ENCODE data around the gene NTPCR. TPM values are rescaled to one million over a fixed set of nuclear protein-coding genes. Genes with fewer than 3 reads are reported as not detected.
"Not testable (repeated sequence)": the region's sequence is repeated elsewhere in the genome, so short reads cannot be mapped to it uniquely, and the experiment has no call there.

NTPCR gene
- total RNA-seq, 6 experiments from 2014 or later, result 15.9 to 28.2 (median 19.7) TPM

GRCh38 chr1:232908831-232909230 lies 41.6 kb upstream of the NTPCR start:
- Histone ChIP-seq H3K36me3 (no peaks in the 10 kb centered on the region), H3K4me3 (no peak overlapping the region), H3K27ac (no peak overlapping the region), H3K4me1 (no peaks in the 10 kb centered on the region), H3K9me3 (no peaks in the 10 kb centered on the region), H3K27me3 (no peaks in the 10 kb centered on the region)
- no peak for DNase-seq
- 75% methylated on average over 4 of the region's 7 CpGs for WGBS (ENCODE audit: insufficient coverage, low coverage, low lambda C conversion rate, missing lambda C conversion rate)
- intact Hi-C loops (cut with DNase I), result no loop called here
- TF ChIP-seq POLR2A (IDR thresholded peaks at IDR 0.05), result no peak
- no peak for TF ChIP-seq CTCF (IDR thresholded peaks at IDR 0.05)
- no peak for ATAC-seq

- H3K9me3 ChIP-seq, result no peaks in the 10 kb centered on the region
- TF ChIP-seq CTCF (IDR thresholded peaks at IDR 0.05), result no peak
- no peak for TF ChIP-seq POLR2A (IDR thresholded peaks at IDR 0.05)
- no peaks in the 10 kb centered on the region for H3K4me1 ChIP-seq
- no peak for ATAC-seq
- no peak overlapping the region for H3K4me3 ChIP-seq
- DNase-seq, result no peak
- H3K27ac ChIP-seq, result no peak overlapping the region
- intact Hi-C loops (cut with DNase I), result no loop called here
- H3K27me3 ChIP-seq, result no peaks in the 10 kb centered on the region
- no peaks in the 10 kb centered on the region for H3K36me3 ChIP-seq
- 61% methylated on average over 4 of the region's 4 CpGs for WGBS (ENCODE audit: insufficient coverage, low coverage, low lambda C conversion rate, missing lambda C conversion rate)
Measured at GRCh38 chr1:232909752-232910151, 40.7 kb upstream of the NTPCR start.

GRCh38 chr1:232911027-232911599 lies 39.3 kb upstream of the NTPCR start:
- intact Hi-C loops (cut with DNase I), result no loop called here
- no peaks in the 10 kb centered on the region for H3K4me1 ChIP-seq
- no peak for TF ChIP-seq CTCF (IDR thresholded peaks at IDR 0.05)
- no peaks in the 10 kb centered on the region for H3K9me3 ChIP-seq
- DNase-seq (no peak), ATAC-seq (no peak)
- no peak overlapping the region for H3K4me3 ChIP-seq
- 61% methylated on average over 4 of the region's 5 CpGs for WGBS (ENCODE audit: insufficient coverage, low coverage, low lambda C conversion rate, missing lambda C conversion rate)
- H3K27ac ChIP-seq, result no peak overlapping the region
- H3K36me3 ChIP-seq, result no peaks in the 10 kb centered on the region
- H3K27me3 ChIP-seq, result no peaks in the 10 kb centered on the region

- H3K27ac ChIP-seq, result no peak overlapping the region
- TF ChIP-seq POLR2A (IDR thresholded peaks at IDR 0.05) (no peak), CTCF (IDR thresholded peaks at IDR 0.05) (no peak)
- ATAC-seq (no peak), DNase-seq (no peak)
- no peaks in the 10 kb centered on the region for H3K27me3 ChIP-seq
- WGBS (ENCODE audit: insufficient coverage, low coverage, low lambda C conversion rate, missing lambda C conversion rate), result 67% methylated on average over 3 of the region's 3 CpGs
- no peaks in the 10 kb centered on the region for H3K36me3 ChIP-seq
- H3K4me3 ChIP-seq, result no peak overlapping the region
- H3K9me3 ChIP-seq, result no peaks in the 10 kb centered on the region
- intact Hi-C loops (cut with DNase I), result no loop called here
- H3K4me1 ChIP-seq, result no peaks in the 10 kb centered on the region
Measured at GRCh38 chr1:232912845-232913580, 37.4 kb upstream of the NTPCR start.

GRCh38 chr1:232914271-232914670 lies 36.1 kb upstream of the NTPCR start:
- DNase-seq; H3K4me3 ChIP-seq; H3K27me3 ChIP-seq; H3K36me3 ChIP-seq; H3K27ac ChIP-seq; H3K9me3 ChIP-seq; intact Hi-C loops (cut with DNase I); ATAC-seq; H3K4me1 ChIP-seq: not testable (repeated sequence)
- 78% methylated on average over 2 of the region's 2 CpGs for WGBS (ENCODE audit: insufficient coverage, low coverage, low lambda C conversion rate, missing lambda C conversion rate)
